ENCODE measurements around the gene TMEM212. TPM values are rescaled to one million over a fixed set of nuclear protein-coding genes. Genes with fewer than 3 reads are reported as not detected.

TMEM212 gene
- total RNA-seq, 1 experiment from 2014 or later = not detected

DNA sequence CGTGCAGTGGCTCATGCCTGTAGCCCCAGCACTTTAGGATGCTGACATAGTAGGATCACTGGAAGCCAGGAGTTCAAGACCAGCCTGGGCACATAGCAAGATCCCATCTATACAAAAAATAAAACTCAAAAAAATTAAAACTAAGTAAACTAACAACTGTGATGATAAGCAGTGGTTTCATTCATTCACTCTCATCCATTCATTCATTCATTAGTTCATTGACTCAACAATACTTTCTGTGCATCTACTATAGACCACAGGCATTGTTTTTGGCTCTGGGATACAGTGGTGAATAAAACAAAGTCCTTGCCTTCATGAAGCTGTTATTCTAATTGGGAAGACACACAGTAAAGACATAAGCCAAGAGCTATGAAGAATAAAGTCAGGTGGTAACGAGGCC, 7.5 kb upstream of the TMEM212 start:
- Histone ChIP-seq H3F3A (ENCODE audit: insufficient read depth, low read depth) (peaks cover 4% of the 10 kb centered on the region; the same call in 1 of the 2 replicates), H2AFZ (no peak overlapping the region), H3K4me3 (no peak overlapping the region), H3K9me2 (ENCODE audit: insufficient read depth) (no peaks in the 10 kb centered on the region), H3K9me3 (ENCODE audit: insufficient read depth, low read depth) (no peaks in the 10 kb centered on the region), H4K20me1 (ENCODE audit: insufficient read depth) (no peaks in the 10 kb centered on the region), H3K79me2 (ENCODE audit: low read depth) (no peaks in the 10 kb centered on the region), H3K4me2 (no peak overlapping the region), H3K27me3 (ENCODE audit: insufficient read depth, low read depth) (no peaks in the 10 kb centered on the region), H3K36me3 (ENCODE audit: low read depth) (no peaks in the 10 kb centered on the region), H3K27ac (no peak overlapping the region), H3K4me1 (replicated peaks; ENCODE audit: insufficient read depth) (peaks cover 10% of the 10 kb centered on the region)
- POLR2A ChIA-PET (ENCODE audit: unreplicated experiment) = no interaction called here
- CTCF ChIA-PET = interaction anchor here (0.6 kb wide), 1 partner anchor 113 kb away, joined by 9 read pairs; no protein-coding TSS in a partner anchor
- no TSS peak for BruUV-seq (replicated peaks)
- no peak for DNase-seq
- intact Hi-C loops (cut with micrococcal nuclease; ENCODE audit: unreplicated experiment) = loop anchor here (10.0 kb wide), 1 partner anchor 829 kb away; no protein-coding TSS in a partner anchor
- TF ChIP-seq, protein P1, sequence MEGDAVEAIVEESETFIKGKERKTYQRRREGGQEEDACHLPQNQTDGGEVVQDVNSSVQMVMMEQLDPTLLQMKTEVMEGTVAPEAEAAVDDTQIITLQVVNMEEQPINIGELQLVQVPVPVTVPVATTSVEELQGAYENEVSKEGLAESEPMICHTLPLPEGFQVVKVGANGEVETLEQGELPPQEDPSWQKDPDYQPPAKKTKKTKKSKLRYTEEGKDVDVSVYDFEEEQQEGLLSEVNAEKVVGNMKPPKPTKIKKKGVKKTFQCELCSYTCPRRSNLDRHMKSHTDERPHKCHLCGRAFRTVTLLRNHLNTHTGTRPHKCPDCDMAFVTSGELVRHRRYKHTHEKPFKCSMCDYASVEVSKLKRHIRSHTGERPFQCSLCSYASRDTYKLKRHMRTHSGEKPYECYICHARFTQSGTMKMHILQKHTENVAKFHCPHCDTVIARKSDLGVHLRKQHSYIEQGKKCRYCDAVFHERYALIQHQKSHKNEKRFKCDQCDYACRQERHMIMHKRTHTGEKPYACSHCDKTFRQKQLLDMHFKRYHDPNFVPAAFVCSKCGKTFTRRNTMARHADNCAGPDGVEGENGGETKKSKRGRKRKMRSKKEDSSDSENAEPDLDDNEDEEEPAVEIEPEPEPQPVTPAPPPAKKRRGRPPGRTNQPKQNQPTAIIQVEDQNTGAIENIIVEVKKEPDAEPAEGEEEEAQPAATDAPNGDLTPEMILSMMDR (conservative IDR thresholded peaks at IDR 0.05) = no peak
- no peak for TF ChIP-seq EZH2 (IDR thresholded peaks at IDR 0.05; ENCODE audit: low read depth)

DNA sequence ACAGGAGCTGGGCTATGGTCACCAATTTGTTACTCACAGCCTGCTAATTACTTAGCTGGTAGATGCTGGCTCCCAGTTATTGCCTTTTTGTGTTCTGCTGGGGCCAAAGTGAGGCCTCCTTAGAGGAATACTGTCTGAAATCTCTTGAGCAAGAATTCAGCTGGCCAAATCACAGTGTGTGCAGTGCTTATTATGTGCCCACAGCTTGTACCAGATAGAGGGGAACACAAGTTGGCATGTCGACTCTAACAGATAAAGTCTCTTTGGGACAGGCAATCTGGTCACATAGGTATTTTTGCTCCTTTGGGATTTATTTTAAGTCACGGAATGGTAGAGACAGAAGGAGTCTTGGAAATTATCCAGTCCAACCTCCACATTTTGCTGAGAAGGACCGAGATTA, 6.3 kb upstream of the TMEM212 start:
- no peak overlapping the region for H3K27ac ChIP-seq
- H3K4me1 ChIP-seq (replicated peaks; ENCODE audit: insufficient read depth) = peaks cover 10% of the 10 kb centered on the region
- intact Hi-C loops (cut with micrococcal nuclease; ENCODE audit: unreplicated experiment) = loop anchor here (10.0 kb wide), 1 partner anchor 828 kb away; no protein-coding TSS in a partner anchor
- no peaks in the 10 kb centered on the region for H3K9me2 ChIP-seq (ENCODE audit: insufficient read depth)
- no peaks in the 10 kb centered on the region for H4K20me1 ChIP-seq (ENCODE audit: insufficient read depth)
- H3K4me2 ChIP-seq = no peak overlapping the region
- no peaks in the 10 kb centered on the region for H3K36me3 ChIP-seq (ENCODE audit: low read depth)
- H3K4me3 ChIP-seq = no peak overlapping the region
- H2AFZ ChIP-seq = no peak overlapping the region
- peaks cover 4% of the 10 kb centered on the region; the same call in 1 of the 2 replicates for H3F3A ChIP-seq (ENCODE audit: insufficient read depth, low read depth)
- no peaks in the 10 kb centered on the region for H3K27me3 ChIP-seq (ENCODE audit: insufficient read depth, low read depth)
- ChIA-PET POLR2A (ENCODE audit: unreplicated experiment) (no interaction called here), CTCF (no interaction called here)
- no TSS peak for BruUV-seq (replicated peaks)
- TF ChIP-seq, protein P1 (conservative IDR thresholded peaks at IDR 0.05) = no peak
- no peak for TF ChIP-seq EZH2 (IDR thresholded peaks at IDR 0.05; ENCODE audit: low read depth)
- DNase-seq = no peak
- no peaks in the 10 kb centered on the region for H3K79me2 ChIP-seq (ENCODE audit: low read depth)
- no peaks in the 10 kb centered on the region; the same call in 1 of the 2 replicates for H3K9me3 ChIP-seq (ENCODE audit: insufficient read depth, low read depth)

DNA sequence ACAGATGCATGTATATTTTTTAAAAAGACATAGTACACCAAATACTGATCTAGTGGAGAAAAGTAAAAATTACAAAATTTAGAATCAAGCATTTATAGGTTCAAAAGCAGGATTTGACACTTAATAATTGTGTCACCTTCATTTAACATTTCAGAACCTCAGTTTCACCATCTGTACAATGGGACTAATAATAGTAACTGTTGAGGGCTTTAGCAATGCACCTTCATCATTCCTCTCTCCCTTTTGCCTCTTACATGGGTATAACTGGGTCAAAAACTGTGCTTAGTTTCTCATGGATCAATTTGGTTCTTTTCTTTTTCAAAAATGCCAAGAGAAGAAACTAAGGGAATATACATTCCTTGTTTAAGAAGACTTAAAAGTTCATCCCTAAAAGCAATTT, 5.5 kb upstream of the TMEM212 start:
- H3K79me2 ChIP-seq (ENCODE audit: low read depth) = no peaks in the 10 kb centered on the region
- ChIA-PET CTCF (no interaction called here), POLR2A (ENCODE audit: unreplicated experiment) (no interaction called here)
- H2AFZ ChIP-seq = no peak overlapping the region
- TF ChIP-seq, protein P1 (conservative IDR thresholded peaks at IDR 0.05) = no peak
- TF ChIP-seq EZH2 (IDR thresholded peaks at IDR 0.05; ENCODE audit: low read depth) = no peak
- no peak overlapping the region for H3K4me3 ChIP-seq
- no peaks in the 10 kb centered on the region for H3K9me2 ChIP-seq (ENCODE audit: insufficient read depth)
- H3K4me1 ChIP-seq (replicated peaks; ENCODE audit: insufficient read depth) = peaks cover 10% of the 10 kb centered on the region
- BruUV-seq (replicated peaks) = no TSS peak
- peaks cover 4% of the 10 kb centered on the region; the same call in 1 of the 2 replicates for H3F3A ChIP-seq (ENCODE audit: insufficient read depth, low read depth)
- H3K4me2 ChIP-seq = no peak overlapping the region
- H3K36me3 ChIP-seq (ENCODE audit: low read depth) = no peaks in the 10 kb centered on the region
- no peak overlapping the region for H3K27ac ChIP-seq
- no peaks in the 10 kb centered on the region for H4K20me1 ChIP-seq (ENCODE audit: insufficient read depth)
- no peaks in the 10 kb centered on the region for H3K27me3 ChIP-seq (ENCODE audit: insufficient read depth, low read depth)
- H3K9me3 ChIP-seq (ENCODE audit: insufficient read depth, low read depth) = peaks cover 4% of the 10 kb centered on the region; the same call in 1 of the 2 replicates
- DNase-seq = no peak
- intact Hi-C loops (cut with micrococcal nuclease; ENCODE audit: unreplicated experiment) = loop anchor here (10.0 kb wide), 1 partner anchor 827 kb away; no protein-coding TSS in a partner anchor

All from PC-9 (cell line).